Liver (tissue), 9 donors: ENCODE measurements around the gene ADGRG1. TPM values are rescaled to one million over a fixed set of nuclear protein-coding genes. Genes with fewer than 3 reads are reported as not detected.

Experiments
- DNase-seq: peaks from one replicate; pipeline ENCODE4 v3.0.0-alpha.2; 2017; ENCODE audit warnings: low spot score
- H3K27ac ChIP-seq, 2 donors: one replicate each; pipeline ENCODE4 v1.7.0; 2013; ENCODE audit warnings: inconsistent platforms in 2 of 2, low read length in 2 of 2, control low read depth in 1 of 2, low read depth in 1 of 2, mild to moderate bottlenecking in 1 of 2
- H3K27me3 ChIP-seq, 4 donors: one replicate each; pipeline versions ENCODE4 v1.6.1 to v1.7.0; 2013; ENCODE audit warnings: low read length in 3 of 4, inconsistent platforms in 1 of 4, mild to moderate bottlenecking in 1 of 4, moderate library complexity in 1 of 4; ENCODE audit not compliant: control insufficient read depth in 4 of 4, insufficient read depth in 4 of 4
- H3K36me3 ChIP-seq, 4 donors: one replicate each; pipeline versions ENCODE4 v1.6.1 to v1.7.0; 2013; ENCODE audit warnings: low read length in 3 of 4, mild to moderate bottlenecking in 3 of 4, low read depth in 1 of 4, moderate library complexity in 1 of 4; ENCODE audit not compliant: control insufficient read depth in 4 of 4, insufficient read depth in 3 of 4
- H3K4me1 ChIP-seq, 4 donors: one replicate each; pipeline versions ENCODE4 v1.6.1 to v1.7.0; 2013; ENCODE audit warnings: low read length in 3 of 4, mild to moderate bottlenecking in 3 of 4, moderate library complexity in 1 of 4; ENCODE audit not compliant: control insufficient read depth in 4 of 4, insufficient read depth in 4 of 4
- H3K4me3 ChIP-seq, 3 donors: one replicate each; pipeline versions ENCODE4 v1.6.1 to v1.7.0; 2013; ENCODE audit warnings: low read length in 3 of 3, control low read depth in 1 of 3, low read depth in 1 of 3, mild to moderate bottlenecking in 1 of 3
- H3K9ac ChIP-seq, 2 donors: one replicate each; pipeline ENCODE4 v1.7.0; 2013; ENCODE audit warnings: low read length in 2 of 2, mild to moderate bottlenecking in 2 of 2, moderate library complexity in 2 of 2, control low read depth in 1 of 2, low read depth in 1 of 2
- H3K9me3 ChIP-seq, 4 donors: one replicate each; pipeline versions ENCODE4 v1.6.1 to v1.7.0; 2013; ENCODE audit warnings: low read length in 3 of 4; ENCODE audit not compliant: control insufficient read depth in 4 of 4
- EGR1 ChIP-seq, 2 donors: IDR thresholded peaks; 2 replicates each; pipeline ENCODE4 v1.6.1; 2016 to 2018; ENCODE audit warnings: antibody characterized with exemption in 2 of 2, low read depth in 2 of 2
- FOXA1 ChIP-seq: IDR thresholded peaks from 2 replicates; pipeline ENCODE4 v1.6.1; 2016; ENCODE audit warnings: antibody characterized with exemption
- FOXA2 ChIP-seq: IDR thresholded peaks from 2 replicates; pipeline ENCODE4 v1.6.1; 2016; ENCODE audit warnings: antibody characterized with exemption
- GABPA ChIP-seq, 2 donors: IDR thresholded peaks in 1 of 2; conservative IDR thresholded peaks in 1 of 2; 2 replicates each; pipeline ENCODE4 v1.6.1; 2016; ENCODE audit warnings: antibody characterized with exemption in 2 of 2, mild to moderate bottlenecking in 1 of 2, moderate library complexity in 1 of 2
- HNF4A ChIP-seq, 2 donors: conservative IDR thresholded peaks; 2 replicates each; pipeline ENCODE4 v1.6.1; 2016; ENCODE audit warnings: antibody characterized with exemption in 2 of 2, mild to moderate bottlenecking in 2 of 2
- HNF4G ChIP-seq: IDR thresholded peaks from 2 replicates; pipeline ENCODE4 v1.6.1; 2016; ENCODE audit warnings: antibody characterized with exemption
- JUND ChIP-seq, 2 donors: IDR thresholded peaks; 2 replicates each; pipeline ENCODE4 v1.6.1; 2016; ENCODE audit warnings: antibody characterized with exemption in 2 of 2
- NR2F2 ChIP-seq: IDR thresholded peaks from 2 replicates; pipeline ENCODE4 v1.6.1; 2016; ENCODE audit warnings: antibody characterized with exemption
- RAD21 ChIP-seq, 2 donors: IDR thresholded peaks; 2 replicates each; pipeline ENCODE4 v1.6.1; 2016; ENCODE audit warnings: antibody characterized with exemption in 2 of 2, mild to moderate bottlenecking in 2 of 2
- RXRA ChIP-seq, 2 donors: IDR thresholded peaks; 2 replicates each; pipeline ENCODE4 v1.6.1; 2017 to 2018; ENCODE audit warnings: antibody characterized with exemption in 2 of 2, mild to moderate bottlenecking in 1 of 2
- SP1 ChIP-seq: IDR thresholded peaks from 2 replicates; pipeline ENCODE4 v1.6.1; 2018; ENCODE audit warnings: antibody characterized with exemption, mild to moderate bottlenecking
- TAF1 ChIP-seq: conservative IDR thresholded peaks from 2 replicates; pipeline ENCODE4 v1.6.1; 2016; ENCODE audit warnings: antibody characterized with exemption, mild to moderate bottlenecking
- WGBS: extraction: QIAGEN DNeasy Blood & Tissue Kit; methylation state at CpG from one replicate; pipeline ENCODE4 v1.1.7; 2013; 5-methylcytosine and 5-hydroxymethylcytosine counted together
- polyA plus RNA-seq, 2 donors: library from polyadenylated mRNA; stranded (reverse) in 1 of 2; unstranded in 1 of 2; fragments of 200-250 nt in 1 of 2; fragments of >200 nt in 1 of 2; fragmentation: Nextera tagmentation in 1 of 2; extraction: Ambion mirVana in 1 of 2; gene quantifications; one replicate each; pipeline versions ENCODE4 v1.2.1 to v1.2.3, GENCODE V29; 2013 to 2015
- total RNA-seq, 2 donors: library from RNA; depleted of rRNA; stranded (reverse); fragments of >200 nt; gene quantifications; one replicate each; pipeline ENCODE4 v1.2.3, GENCODE V29; 2014
- TF ChIP-seq, protein P1 (sequence below): IDR thresholded peaks from 2 replicates; pipeline ENCODE4 v1.6.1; 2016; ENCODE audit warnings: antibody characterized with exemption
- TF ChIP-seq, protein P2 (sequence below): IDR thresholded peaks from 2 replicates; pipeline ENCODE4 v1.6.1; 2016; ENCODE audit warnings: antibody characterized with exemption, mild to moderate bottlenecking
- TF ChIP-seq, protein P3 (sequence below): IDR thresholded peaks from 2 replicates; pipeline ENCODE4 v1.6.1; 2016; ENCODE audit warnings: antibody characterized with exemption
- TF ChIP-seq, protein P4 (sequence below): fragments of 150-350 bp; IDR thresholded peaks from 2 replicates; pipeline ENCODE4 v1.5.1; 2017; ENCODE audit warnings: improper control_type of control experiment, low read depth, low read length; ENCODE audit not compliant: missing input control
- donor health status: healthy.
- donor health status: healthy.
- donor health status: healthy.
- donor health status: healthy.
- donor health status: healthy.

Gene ADGRG1
- total and polyA plus RNA-seq, 4 donors: 1.7 to 3.3 (median 2.0) TPM

DNA sequence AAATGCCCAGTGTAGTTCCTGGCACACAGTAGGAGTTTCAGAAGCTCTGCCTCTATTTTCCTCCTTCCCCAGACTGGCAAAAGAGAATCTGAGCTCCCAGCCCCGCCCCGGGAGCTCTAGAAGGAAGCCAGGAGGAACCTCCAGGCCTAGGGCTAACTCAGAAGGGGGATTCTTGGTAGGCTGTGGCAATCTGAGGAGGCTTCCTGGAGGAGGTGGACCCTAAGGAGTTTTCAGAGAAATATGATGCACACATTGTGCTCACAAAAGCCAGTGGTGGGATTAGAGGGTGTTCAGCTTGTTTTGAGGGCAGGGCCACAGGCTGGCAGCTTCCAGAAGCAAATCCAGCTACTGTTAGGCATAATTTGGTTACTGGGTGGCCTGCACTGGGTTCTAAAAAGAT, 10.0 kb downstream of the ADGRG1 start:
- H3K27me3 ChIP-seq: no peaks in the 10 kb centered on the region
- H3K36me3 ChIP-seq: no peaks in the 10 kb centered on the region

DNA sequence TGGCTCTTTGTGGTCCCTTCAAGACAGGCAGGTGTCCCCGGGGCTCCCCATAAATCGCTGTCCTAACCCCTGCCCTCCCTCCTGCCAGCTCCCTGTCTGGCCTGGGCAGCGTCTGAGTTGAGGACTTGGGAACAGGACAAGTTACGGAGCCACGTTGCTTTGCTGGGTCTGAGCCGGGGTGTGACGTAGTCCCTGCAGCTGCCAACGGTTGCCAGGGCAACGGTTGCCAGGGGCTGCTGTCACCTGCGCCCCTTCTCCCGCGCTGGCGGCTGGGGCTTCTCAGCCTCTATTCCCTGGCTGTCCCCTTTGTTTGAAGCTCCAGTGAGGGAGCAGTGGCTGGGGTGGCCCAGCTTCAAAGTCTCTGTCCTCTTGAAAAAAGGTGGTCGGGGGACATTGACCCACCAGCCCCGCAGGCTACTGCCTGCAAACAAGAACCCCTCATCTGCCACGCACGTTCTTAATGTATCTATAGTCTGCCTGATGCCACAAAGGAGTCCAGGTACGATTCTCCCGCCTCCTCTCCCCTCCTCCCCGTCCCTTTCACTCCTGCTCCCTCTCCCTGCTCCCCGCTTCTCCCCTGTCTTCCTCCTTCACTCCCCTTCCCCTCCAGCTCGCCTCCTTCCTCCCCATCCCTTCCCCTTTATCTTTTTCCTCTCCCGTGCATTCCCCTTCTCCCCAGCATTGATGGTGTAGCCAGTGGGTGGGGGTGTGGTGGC, 10.9 kb downstream of the ADGRG1 start:
- peak; percentile 50 for DNase-seq
- no peaks in the 10 kb centered on the region for H3K36me3 ChIP-seq
- no peaks in the 10 kb centered on the region for H3K9me3 ChIP-seq
- TF ChIP-seq, protein P1, sequence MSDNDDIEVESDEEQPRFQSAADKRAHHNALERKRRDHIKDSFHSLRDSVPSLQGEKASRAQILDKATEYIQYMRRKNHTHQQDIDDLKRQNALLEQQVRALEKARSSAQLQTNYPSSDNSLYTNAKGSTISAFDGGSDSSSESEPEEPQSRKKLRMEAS: no peak
- TF ChIP-seq SP1 (peak; percentile 18), GABPA (IDR thresholded peaks at IDR 0.05 in 1 of 2, conservative IDR thresholded peaks at IDR 0.05 in 1 of 2) (no peak), RAD21 (IDR thresholded peaks at IDR 0.05) (no peak), HNF4A (conservative IDR thresholded peaks at IDR 0.05) (peak; percentile 20 to 61)
- TF ChIP-seq, protein P2, sequence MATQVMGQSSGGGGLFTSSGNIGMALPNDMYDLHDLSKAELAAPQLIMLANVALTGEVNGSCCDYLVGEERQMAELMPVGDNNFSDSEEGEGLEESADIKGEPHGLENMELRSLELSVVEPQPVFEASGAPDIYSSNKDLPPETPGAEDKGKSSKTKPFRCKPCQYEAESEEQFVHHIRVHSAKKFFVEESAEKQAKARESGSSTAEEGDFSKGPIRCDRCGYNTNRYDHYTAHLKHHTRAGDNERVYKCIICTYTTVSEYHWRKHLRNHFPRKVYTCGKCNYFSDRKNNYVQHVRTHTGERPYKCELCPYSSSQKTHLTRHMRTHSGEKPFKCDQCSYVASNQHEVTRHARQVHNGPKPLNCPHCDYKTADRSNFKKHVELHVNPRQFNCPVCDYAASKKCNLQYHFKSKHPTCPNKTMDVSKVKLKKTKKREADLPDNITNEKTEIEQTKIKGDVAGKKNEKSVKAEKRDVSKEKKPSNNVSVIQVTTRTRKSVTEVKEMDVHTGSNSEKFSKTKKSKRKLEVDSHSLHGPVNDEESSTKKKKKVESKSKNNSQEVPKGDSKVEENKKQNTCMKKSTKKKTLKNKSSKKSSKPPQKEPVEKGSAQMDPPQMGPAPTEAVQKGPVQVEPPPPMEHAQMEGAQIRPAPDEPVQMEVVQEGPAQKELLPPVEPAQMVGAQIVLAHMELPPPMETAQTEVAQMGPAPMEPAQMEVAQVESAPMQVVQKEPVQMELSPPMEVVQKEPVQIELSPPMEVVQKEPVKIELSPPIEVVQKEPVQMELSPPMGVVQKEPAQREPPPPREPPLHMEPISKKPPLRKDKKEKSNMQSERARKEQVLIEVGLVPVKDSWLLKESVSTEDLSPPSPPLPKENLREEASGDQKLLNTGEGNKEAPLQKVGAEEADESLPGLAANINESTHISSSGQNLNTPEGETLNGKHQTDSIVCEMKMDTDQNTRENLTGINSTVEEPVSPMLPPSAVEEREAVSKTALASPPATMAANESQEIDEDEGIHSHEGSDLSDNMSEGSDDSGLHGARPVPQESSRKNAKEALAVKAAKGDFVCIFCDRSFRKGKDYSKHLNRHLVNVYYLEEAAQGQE: peak; percentile 23
- peaks cover 2 to 22% (median 12%) of the 10 kb centered on the region in 4 donors for H3K4me1 ChIP-seq
- WGBS: 51% methylated on average over 23 of the region's 23 CpGs
- no peak overlapping the region for H3K27ac ChIP-seq
- no peak overlapping the region for H3K9ac ChIP-seq
- no peak overlapping the region for H3K4me3 ChIP-seq
- H3K27me3 ChIP-seq: no peaks in the 10 kb centered on the region

More for the DNA sequence above, 10.0 kb downstream of the ADGRG1 start:
- Histone ChIP-seq H3K9me3 (no peaks in the 10 kb centered on the region), H3K27ac (no peak overlapping the region), H3K9ac (no peak overlapping the region), H3K4me1 (peaks cover 4 to 22% (median 12%) of the 10 kb centered on the region in 4 donors), H3K4me3 (no peak overlapping the region)
- TF ChIP-seq, protein P3, sequence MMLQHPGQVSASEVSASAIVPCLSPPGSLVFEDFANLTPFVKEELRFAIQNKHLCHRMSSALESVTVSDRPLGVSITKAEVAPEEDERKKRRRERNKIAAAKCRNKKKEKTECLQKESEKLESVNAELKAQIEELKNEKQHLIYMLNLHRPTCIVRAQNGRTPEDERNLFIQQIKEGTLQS: no peak
- TF ChIP-seq, protein P4, sequence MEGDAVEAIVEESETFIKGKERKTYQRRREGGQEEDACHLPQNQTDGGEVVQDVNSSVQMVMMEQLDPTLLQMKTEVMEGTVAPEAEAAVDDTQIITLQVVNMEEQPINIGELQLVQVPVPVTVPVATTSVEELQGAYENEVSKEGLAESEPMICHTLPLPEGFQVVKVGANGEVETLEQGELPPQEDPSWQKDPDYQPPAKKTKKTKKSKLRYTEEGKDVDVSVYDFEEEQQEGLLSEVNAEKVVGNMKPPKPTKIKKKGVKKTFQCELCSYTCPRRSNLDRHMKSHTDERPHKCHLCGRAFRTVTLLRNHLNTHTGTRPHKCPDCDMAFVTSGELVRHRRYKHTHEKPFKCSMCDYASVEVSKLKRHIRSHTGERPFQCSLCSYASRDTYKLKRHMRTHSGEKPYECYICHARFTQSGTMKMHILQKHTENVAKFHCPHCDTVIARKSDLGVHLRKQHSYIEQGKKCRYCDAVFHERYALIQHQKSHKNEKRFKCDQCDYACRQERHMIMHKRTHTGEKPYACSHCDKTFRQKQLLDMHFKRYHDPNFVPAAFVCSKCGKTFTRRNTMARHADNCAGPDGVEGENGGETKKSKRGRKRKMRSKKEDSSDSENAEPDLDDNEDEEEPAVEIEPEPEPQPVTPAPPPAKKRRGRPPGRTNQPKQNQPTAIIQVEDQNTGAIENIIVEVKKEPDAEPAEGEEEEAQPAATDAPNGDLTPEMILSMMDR: no peak
- TF ChIP-seq, protein P1: no peak
- TF ChIP-seq TAF1 (no peak), RAD21 (IDR thresholded peaks at IDR 0.05) (no peak), JUND (IDR thresholded peaks at IDR 0.05) (no peak), NR2F2 (no peak), FOXA2 (no peak), HNF4A (conservative IDR thresholded peaks at IDR 0.05) (no peak), FOXA1 (no peak), HNF4G (no peak), RXRA (IDR thresholded peaks at IDR 0.05) (no peak), EGR1 (IDR thresholded peaks at IDR 0.05; ENCODE audit: low read depth in 2 of 2) (no peak)
- WGBS: 94% methylated on average over 2 of the region's 2 CpGs
- DNase-seq: no peak
